ENCODE measurements around the gene ALOX15. TPM values are rescaled to one million over a fixed set of nuclear protein-coding genes. Genes with fewer than 3 reads are reported as not detected.

Gene ALOX15
- total and polyA plus RNA-seq, 8 donors: 0.03 to 3.1 (median 1.2) TPM; not detected in 5

- TF ChIP-seq EP300 (IDR thresholded peaks at IDR 0.05): no peak
- TF ChIP-seq POLR2A (IDR thresholded peaks at IDR 0.05): no peak
- TF ChIP-seq POLR2AphosphoS5 (IDR thresholded peaks at IDR 0.05): no peak
- TF ChIP-seq, protein P1, sequence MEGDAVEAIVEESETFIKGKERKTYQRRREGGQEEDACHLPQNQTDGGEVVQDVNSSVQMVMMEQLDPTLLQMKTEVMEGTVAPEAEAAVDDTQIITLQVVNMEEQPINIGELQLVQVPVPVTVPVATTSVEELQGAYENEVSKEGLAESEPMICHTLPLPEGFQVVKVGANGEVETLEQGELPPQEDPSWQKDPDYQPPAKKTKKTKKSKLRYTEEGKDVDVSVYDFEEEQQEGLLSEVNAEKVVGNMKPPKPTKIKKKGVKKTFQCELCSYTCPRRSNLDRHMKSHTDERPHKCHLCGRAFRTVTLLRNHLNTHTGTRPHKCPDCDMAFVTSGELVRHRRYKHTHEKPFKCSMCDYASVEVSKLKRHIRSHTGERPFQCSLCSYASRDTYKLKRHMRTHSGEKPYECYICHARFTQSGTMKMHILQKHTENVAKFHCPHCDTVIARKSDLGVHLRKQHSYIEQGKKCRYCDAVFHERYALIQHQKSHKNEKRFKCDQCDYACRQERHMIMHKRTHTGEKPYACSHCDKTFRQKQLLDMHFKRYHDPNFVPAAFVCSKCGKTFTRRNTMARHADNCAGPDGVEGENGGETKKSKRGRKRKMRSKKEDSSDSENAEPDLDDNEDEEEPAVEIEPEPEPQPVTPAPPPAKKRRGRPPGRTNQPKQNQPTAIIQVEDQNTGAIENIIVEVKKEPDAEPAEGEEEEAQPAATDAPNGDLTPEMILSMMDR (IDR thresholded peaks at IDR 0.05): no peak
- H3K36me3 ChIP-seq: no peaks in the 10 kb centered on the region
- H3K27ac ChIP-seq: peak overlapping the region in 1 of 5 donors; percentile 60
- intact Hi-C loops (cut with DNase I; ENCODE audit: low total_unique reads): no loop called here
- H3K9me3 ChIP-seq: no peaks in the 10 kb centered on the region
- peak overlapping the region; percentile 47 to 67 (median 53) for H3K4me3 ChIP-seq
- peaks cover 15 to 57% (median 20%) of the 10 kb centered on the region in 3 donors for H3K27me3 ChIP-seq
- WGBS, 5 donors: 11 to 26% (median 18%) methylated on average over 24 to 57 of the region's 57 CpGs
- no peak for DNase-seq
- peaks cover 15 to 22% (median 20%) of the 10 kb centered on the region in 4 donors for H3K4me1 ChIP-seq
Measured at GRCh38 chr17:4584917-4585637, 56.4 kb downstream of the ALOX15 start.

DNA sequence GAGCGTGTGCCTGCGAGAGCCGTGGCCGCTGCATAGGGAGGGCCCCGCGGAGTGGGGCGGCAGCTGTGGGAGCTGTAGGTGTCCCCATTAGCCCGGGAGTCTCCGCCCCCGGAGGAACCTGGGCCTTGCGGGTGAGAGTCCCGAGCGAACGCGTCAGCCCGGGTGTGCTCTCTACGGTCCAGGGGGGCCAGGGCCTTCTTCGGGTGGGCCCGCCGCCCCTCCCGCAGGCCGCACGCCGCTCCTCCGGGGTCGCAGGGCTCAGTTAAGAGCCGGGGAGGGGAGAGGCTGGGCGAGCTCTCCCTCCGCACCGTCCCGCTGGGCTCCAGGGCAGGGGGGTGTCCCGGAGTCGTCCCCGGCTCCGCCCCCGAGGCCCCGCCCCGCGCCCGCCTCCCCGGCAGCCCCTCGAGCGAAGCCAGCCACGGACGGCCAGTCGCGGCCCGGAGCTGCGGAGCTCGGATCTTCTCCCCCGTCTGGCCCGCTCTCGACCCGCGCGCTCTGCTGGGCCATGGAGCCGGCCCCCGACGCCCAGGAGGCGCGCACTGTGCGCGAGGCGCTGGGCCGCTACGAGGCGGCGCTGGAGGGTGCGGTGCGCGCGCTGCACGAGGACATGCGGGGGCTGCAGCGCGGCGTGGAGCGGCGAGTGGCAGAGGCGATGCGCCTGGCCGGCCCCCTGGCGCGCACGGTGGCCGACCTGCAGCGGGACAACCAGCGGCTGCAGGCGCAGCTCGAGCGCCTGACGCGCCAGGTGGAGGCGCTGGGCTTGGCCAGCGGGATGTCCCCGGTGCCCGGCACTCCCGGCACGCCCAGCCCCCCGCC lies 57.2 kb downstream of the ALOX15 start, which contains the start of gene SMTNL2:
SMTNL2 (plus strand) TSS at position 429 of the 816 bp plus-strand sequence; CDS start at position 506, 77 bp downstream.
- Histone ChIP-seq H3K36me3 (no peaks in the 10 kb centered on the region), H3K4me1 (peaks cover 15 to 22% (median 20%) of the 10 kb centered on the region in 4 donors), H3K4me3 (peak within 1 kb of the TSS; percentile 47 to 67 (median 53)), H3K27ac (peak within 1 kb of the TSS in 3 of 5 donors; percentile 11 to 60 (median 39)), H3K27me3 (peaks cover 15 to 61% (median 20%) of the 10 kb centered on the region in 3 donors), H3K9me3 (no peaks in the 10 kb centered on the region)
- TF ChIP-seq POLR2A (IDR thresholded peaks at IDR 0.05) (no peak), POLR2AphosphoS5 (IDR thresholded peaks at IDR 0.05) (no peak), EP300 (IDR thresholded peaks at IDR 0.05) (no peak)
- TF ChIP-seq, protein P1 (IDR thresholded peaks at IDR 0.05): no peak
- WGBS, 5 donors: 0 to 1% (median 1%) methylated on average over 14 to 100 of the region's 100 CpGs
- DNase-seq: peak in 1 of 2 donors; percentile 85
- intact Hi-C loops (cut with DNase I; ENCODE audit: low total_unique reads): no loop called here

DNA sequence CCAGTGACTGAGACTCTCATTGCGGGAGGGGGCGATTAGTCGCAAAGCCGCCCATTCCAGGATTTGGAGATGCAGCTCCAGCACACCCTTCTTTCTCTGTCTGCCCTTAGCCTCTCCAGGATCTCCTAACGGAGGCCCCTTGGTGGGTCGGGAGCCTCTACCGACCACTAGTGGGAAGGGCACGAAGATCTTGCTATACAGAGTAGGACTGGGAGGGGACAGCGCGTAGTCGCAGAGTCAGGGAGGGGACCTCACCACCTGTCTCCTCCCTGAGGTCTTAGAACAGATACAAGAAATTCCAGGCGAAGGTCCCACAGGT lies 57.7 kb downstream of the ALOX15 start:
- DNase-seq: peak in 1 of 2 donors; percentile 75
- intact Hi-C loops (cut with DNase I; ENCODE audit: low total_unique reads): no loop called here
- no peaks in the 10 kb centered on the region for H3K9me3 ChIP-seq
- H3K27me3 ChIP-seq: peaks cover 15 to 61% (median 20%) of the 10 kb centered on the region in 3 donors
- WGBS, 5 donors: 21 to 40% (median 29%) methylated on average over 8 to 12 of the region's 12 CpGs
- H3K27ac ChIP-seq: peak overlapping the region in 2 of 5 donors; percentile 39 to 60
- no peaks in the 10 kb centered on the region for H3K36me3 ChIP-seq
- no peak for TF ChIP-seq POLR2A (IDR thresholded peaks at IDR 0.05)
- no peak for TF ChIP-seq POLR2AphosphoS5 (IDR thresholded peaks at IDR 0.05)
- TF ChIP-seq, protein P1 (IDR thresholded peaks at IDR 0.05): no peak
- TF ChIP-seq EP300 (IDR thresholded peaks at IDR 0.05): no peak
- peak overlapping the region; percentile 47 to 67 (median 53) for H3K4me3 ChIP-seq
- H3K4me1 ChIP-seq: peaks cover 15 to 22% (median 20%) of the 10 kb centered on the region in 4 donors

GRCh38 chr17:4583206-4583605 lies 58.3 kb downstream of the ALOX15 start:
- Histone ChIP-seq H3K9me3 (no peaks in the 10 kb centered on the region), H3K36me3 (no peaks in the 10 kb centered on the region), H3K27ac (no peak overlapping the region), H3K4me1 (peaks cover 15 to 22% (median 20%) of the 10 kb centered on the region in 4 donors), H3K4me3 (no peak overlapping the region), H3K27me3 (peaks cover 15 to 61% (median 20%) of the 10 kb centered on the region in 3 donors)
- intact Hi-C loops (cut with DNase I; ENCODE audit: low total_unique reads): no loop called here
- TF ChIP-seq EP300 (IDR thresholded peaks at IDR 0.05) (no peak), POLR2AphosphoS5 (IDR thresholded peaks at IDR 0.05) (no peak), POLR2A (IDR thresholded peaks at IDR 0.05) (no peak)
- TF ChIP-seq, protein P1 (IDR thresholded peaks at IDR 0.05): no peak
- WGBS, 5 donors: 80 to 90% (median 83%) methylated on average over 3 of the region's 3 CpGs
- DNase-seq: no peak

Data from stomach (tissue), 9 donors.